NT2/D1 (cell line): ENCODE data around the gene IBTK.
"Not testable (repeated sequence)": the region's sequence is repeated elsewhere in the genome, so short reads cannot be mapped to it uniquely, and the experiment has no call there.

Experiments
- DNase-seq: peaks from one replicate; pipeline ENCODE4 v3.0.0-alpha.2; 2011; ENCODE audit warnings: low read depth, low spot score
- H3K27me3 ChIP-seq: 2 replicates; pipeline ENCODE4 v1.6.0; 2011; ENCODE audit warnings: mild to moderate bottlenecking; ENCODE audit not compliant: insufficient read length, insufficient read depth
- H3K36me3 ChIP-seq: 2 replicates; pipeline ENCODE4 v1.6.1; 2011; ENCODE audit warnings: mild to moderate bottlenecking, low read length, mixed read lengths; ENCODE audit not compliant: insufficient read depth, insufficient read length
- H3K4me1 ChIP-seq: 2 replicates; pipeline ENCODE4 v1.5.1; 2011; ENCODE audit not compliant: insufficient read depth, insufficient read length
- H3K4me3 ChIP-seq: 2 replicates; pipeline ENCODE4 v1.5.1; 2011; ENCODE audit warnings: low read depth; ENCODE audit not compliant: insufficient read length
- H3K9ac ChIP-seq: 2 replicates; pipeline ENCODE4 v1.6.0; 2011; ENCODE audit warnings: low read depth; ENCODE audit not compliant: insufficient read length
- H3K9me3 ChIP-seq: 2 replicates; pipeline ENCODE4 v1.5.1; 2011; ENCODE audit warnings: mild to moderate bottlenecking, low read length; ENCODE audit not compliant: insufficient read depth
- SUZ12 ChIP-seq: IDR thresholded peaks from 2 replicates; pipeline ENCODE4 v1.6.1; 2011; ENCODE audit not compliant: insufficient read length, insufficient read depth; ENCODE audit errors: extremely low read depth
- YY1 ChIP-seq: IDR thresholded peaks from 2 replicates; pipeline ENCODE4 v1.6.1; 2011; ENCODE audit not compliant: insufficient read length, insufficient read depth
- ZNF274 ChIP-seq: IDR thresholded peaks from 2 replicates; pipeline ENCODE4 v1.6.1; 2011; ENCODE audit warnings: mild to moderate bottlenecking, low read depth, low read length

Gene IBTK

GRCh38 chr6:82176616-82177015 is 70.9 kb downstream of the IBTK start:
- Histone ChIP-seq H3K4me1 (no peaks in the 10 kb centered on the region), H3K9ac (no peak overlapping the region), H3K36me3 (peaks cover 51% of the 10 kb centered on the region), H3K4me3 (no peak overlapping the region), H3K27me3 (no peaks in the 10 kb centered on the region), H3K9me3 (no peaks in the 10 kb centered on the region)
- no peak for DNase-seq
- TF ChIP-seq ZNF274 (no peak), SUZ12 (no peak), YY1 (no peak)

GRCh38 chr6:82172594-82172993 is 75.0 kb downstream of the IBTK start:
- TF ChIP-seq YY1 (no peak), ZNF274 (no peak), SUZ12 (no peak)
- Histone ChIP-seq H3K4me1 (no peaks in the 10 kb centered on the region), H3K36me3 (peaks cover 46% of the 10 kb centered on the region)

GRCh38 chr6:82169138-82169876 is 78.2 kb downstream of the IBTK start:
- Histone ChIP-seq H3K36me3 (peaks cover 40% of the 10 kb centered on the region), H3K27me3 (no peaks in the 10 kb centered on the region), H3K4me1 (no peaks in the 10 kb centered on the region), H3K4me3 (no peak overlapping the region), H3K9me3 (no peaks in the 10 kb centered on the region), H3K9ac (no peak overlapping the region)
- TF ChIP-seq YY1: no peak
- no peak for TF ChIP-seq SUZ12
- no peak for TF ChIP-seq ZNF274
- no peak for DNase-seq

More at GRCh38 chr6:82172594-82172993, 75.0 kb downstream of the IBTK start:
- no peaks in the 10 kb centered on the region for H3K9me3 ChIP-seq
- no peaks in the 10 kb centered on the region for H3K27me3 ChIP-seq
- no peak overlapping the region for H3K9ac ChIP-seq
- no peak overlapping the region for H3K4me3 ChIP-seq
- DNase-seq: no peak

GRCh38 chr6:82166493-82166892 is 81.1 kb downstream of the IBTK start:
- Histone ChIP-seq H3K9ac (no peak overlapping the region), H3K36me3 (peaks cover 19% of the 10 kb centered on the region), H3K4me1 (no peaks in the 10 kb centered on the region), H3K4me3 (no peak overlapping the region), H3K9me3 (no peaks in the 10 kb centered on the region), H3K27me3 (no peaks in the 10 kb centered on the region)
- DNase-seq: no peak
- TF ChIP-seq ZNF274 (no peak), YY1 (no peak), SUZ12 (no peak)

- TF ChIP-seq ZNF274: no peak
- no peak for TF ChIP-seq SUZ12
- no peak for TF ChIP-seq YY1
- Histone ChIP-seq H3K9ac (no peak overlapping the region), H3K4me3 (no peak overlapping the region), H3K36me3 (no peaks in the 10 kb centered on the region), H3K9me3 (no peaks in the 10 kb centered on the region), H3K4me1 (no peaks in the 10 kb centered on the region), H3K27me3 (no peaks in the 10 kb centered on the region)
- no peak for DNase-seq
Observed at GRCh38 chr6:82160255-82160990, 87.1 kb downstream of the IBTK start.

GRCh38 chr6:82152786-82153185 is 94.8 kb downstream of the IBTK start:
- DNase-seq, H3K4me3 ChIP-seq, H3K4me1 ChIP-seq, H3K9ac ChIP-seq, H3K27me3 ChIP-seq, H3K36me3 ChIP-seq, H3K9me3 ChIP-seq: not testable (repeated sequence)

GRCh38 chr6:82151147-82151546 is 96.4 kb downstream of the IBTK start:
- DNase-seq, H3K27me3 ChIP-seq, H3K36me3 ChIP-seq, H3K9ac ChIP-seq, H3K4me1 ChIP-seq, H3K4me3 ChIP-seq, H3K9me3 ChIP-seq: not testable (repeated sequence)
